ENCODE measurements around the gene DIABLO.

GRCh38 chr12:122265886-122266229, 40.0 kb upstream of the DIABLO start:
- no peak for TF ChIP-seq CTCF (IDR thresholded peaks at IDR 0.05; ENCODE audit: low read depth, low read length)
- TF ChIP-seq MYC (IDR thresholded peaks at IDR 0.05; ENCODE audit: low read depth, low read length): no peak

Data from NB4 (cell line).